HUES48 (cell line): ENCODE data around the gene PLPPR3.
A peak's percentile ranks its signal among the peaks of the same experiment; 100 is the strongest.
"Not testable (repeated sequence)": the region's sequence is repeated elsewhere in the genome, so short reads cannot be mapped to it uniquely, and the experiment has no call there.

ENCODE experiments used
- H3K27ac ChIP-seq: one replicate; pipeline ENCODE4 v1.7.0; 2013; ENCODE audit warnings: low read depth, low read length, inconsistent platforms
- H3K27me3 ChIP-seq: 2 replicates; pipeline ENCODE4 v1.6.1; 2013; ENCODE audit warnings: mild to moderate bottlenecking, low read length; ENCODE audit not compliant: control insufficient read depth, insufficient read depth
- H3K36me3 ChIP-seq: 2 replicates; pipeline ENCODE4 v1.6.1; 2013; ENCODE audit warnings: low read length; ENCODE audit not compliant: control insufficient read depth, insufficient read depth
- H3K4me1 ChIP-seq: 2 replicates; pipeline ENCODE4 v1.6.1; 2013; ENCODE audit warnings: mild to moderate bottlenecking, low read length; ENCODE audit not compliant: control insufficient read depth, insufficient read depth
- H3K4me3 ChIP-seq: 2 replicates; pipeline ENCODE4 v1.5.1; 2013; ENCODE audit warnings: mild to moderate bottlenecking, low read depth, low read length
- H3K9ac ChIP-seq: 2 replicates; pipeline ENCODE4 v1.6.1; 2013; ENCODE audit warnings: mild to moderate bottlenecking, low read depth, low read length, moderate library complexity
- H3K9me3 ChIP-seq: 2 replicates; pipeline ENCODE4 v1.6.1; 2013; ENCODE audit warnings: low read length; ENCODE audit not compliant: control insufficient read depth, insufficient read depth

Gene PLPPR3

GRCh38 chr19:853014-853585 is 31.3 kb upstream of the PLPPR3 start:
- Histone ChIP-seq H3K4me1 (no peaks in the 10 kb centered on the region), H3K36me3 (no peaks in the 10 kb centered on the region), H3K9ac (no peak overlapping the region), H3K27me3 (no peaks in the 10 kb centered on the region), H3K9me3 (no peaks in the 10 kb centered on the region), H3K4me3 (no peak overlapping the region), H3K27ac (no peak overlapping the region)

- no peak within 1 kb of the TSS for H3K27ac ChIP-seq
- no peak within 1 kb of the TSS for H3K4me3 ChIP-seq
- H3K27me3 ChIP-seq, result no peaks in the 10 kb centered on the region
- H3K9me3 ChIP-seq, result no peaks in the 10 kb centered on the region
- H3K9ac ChIP-seq, result no peak within 1 kb of the TSS
- no peaks in the 10 kb centered on the region for H3K36me3 ChIP-seq
- no peaks in the 10 kb centered on the region for H3K4me1 ChIP-seq
Measured at GRCh38 chr19:852136-853013, 30.6 kb upstream of the PLPPR3 start, which contains the start of gene ELANE. Gene ELANE (plus strand): TSS chr19:852303. CDS start chr19:852329, 26 bp downstream.

DNA sequence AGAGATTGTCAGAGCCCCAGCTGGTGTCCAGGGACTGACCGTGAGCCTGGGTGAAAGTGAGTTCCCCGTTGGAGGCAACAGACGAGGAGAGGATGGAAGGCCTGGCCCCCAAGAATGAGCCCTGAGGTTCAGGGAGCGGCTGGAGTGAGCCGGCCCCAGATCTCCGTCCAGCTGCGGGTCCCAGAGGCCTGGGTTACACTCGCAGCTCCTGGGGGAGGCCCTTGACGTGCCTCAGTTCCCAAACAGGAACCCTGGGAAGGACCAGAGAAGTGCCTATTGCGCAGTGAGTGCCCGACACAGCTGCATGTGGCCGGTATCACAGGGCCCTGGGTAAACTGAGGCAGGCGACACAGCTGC is 29.2 kb upstream of the PLPPR3 start:
- Histone ChIP-seq H3K27me3 (no peaks in the 10 kb centered on the region), H3K9ac (no peak overlapping the region), H3K27ac (no peak overlapping the region), H3K4me3 (no peak overlapping the region), H3K9me3 (no peaks in the 10 kb centered on the region), H3K36me3 (no peaks in the 10 kb centered on the region), H3K4me1 (no peaks in the 10 kb centered on the region)

DNA sequence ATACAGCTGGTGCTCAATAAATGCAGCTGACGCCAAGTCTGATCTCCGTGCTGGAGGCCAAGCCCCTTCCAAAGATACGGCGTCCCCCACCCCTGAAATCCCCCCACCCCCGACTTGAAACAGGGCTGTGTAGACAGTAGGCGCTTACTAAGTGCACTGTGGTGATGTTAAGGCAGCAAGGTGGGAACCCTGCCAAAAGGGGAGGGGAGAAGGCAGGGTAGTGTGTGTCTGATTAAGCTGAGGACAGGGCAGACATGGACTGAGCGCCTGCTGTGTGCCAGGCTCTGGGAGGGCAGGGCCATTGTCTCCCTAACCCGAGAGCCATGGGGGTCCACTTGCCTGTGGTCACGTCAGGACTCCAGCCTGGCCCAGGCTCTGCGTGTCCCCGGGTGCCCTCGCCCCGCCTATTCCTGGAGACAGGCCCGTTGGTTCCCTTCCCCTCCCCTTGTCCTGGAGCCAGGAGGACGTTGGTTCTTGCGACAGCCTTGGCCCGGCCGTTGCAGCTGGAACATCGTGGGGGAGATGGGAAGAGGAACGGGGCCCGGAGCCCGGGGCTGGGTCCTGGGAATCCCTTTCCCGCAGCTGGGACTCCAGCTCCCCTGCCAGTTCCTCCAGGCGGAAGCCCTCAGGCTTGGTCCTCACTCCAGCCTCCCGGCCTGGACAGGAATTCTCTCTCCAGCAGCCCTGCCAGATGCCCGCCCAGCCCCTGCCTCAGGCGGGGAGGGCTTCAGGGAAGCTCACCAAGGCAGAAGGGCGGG is 28.6 kb upstream of the PLPPR3 start:
- Histone ChIP-seq H3K4me3 (no peak overlapping the region), H3K4me1 (no peaks in the 10 kb centered on the region), H3K9me3 (no peaks in the 10 kb centered on the region), H3K27me3 (no peaks in the 10 kb centered on the region), H3K36me3 (no peaks in the 10 kb centered on the region), H3K9ac (no peak overlapping the region), H3K27ac (no peak overlapping the region)

- H3K36me3 ChIP-seq, H3K9me3 ChIP-seq, H3K4me1 ChIP-seq, H3K27ac ChIP-seq, H3K4me3 ChIP-seq, H3K27me3 ChIP-seq, H3K9ac ChIP-seq: not testable (repeated sequence)
Measured at GRCh38 chr19:849195-849594, 27.4 kb upstream of the PLPPR3 start.

DNA sequence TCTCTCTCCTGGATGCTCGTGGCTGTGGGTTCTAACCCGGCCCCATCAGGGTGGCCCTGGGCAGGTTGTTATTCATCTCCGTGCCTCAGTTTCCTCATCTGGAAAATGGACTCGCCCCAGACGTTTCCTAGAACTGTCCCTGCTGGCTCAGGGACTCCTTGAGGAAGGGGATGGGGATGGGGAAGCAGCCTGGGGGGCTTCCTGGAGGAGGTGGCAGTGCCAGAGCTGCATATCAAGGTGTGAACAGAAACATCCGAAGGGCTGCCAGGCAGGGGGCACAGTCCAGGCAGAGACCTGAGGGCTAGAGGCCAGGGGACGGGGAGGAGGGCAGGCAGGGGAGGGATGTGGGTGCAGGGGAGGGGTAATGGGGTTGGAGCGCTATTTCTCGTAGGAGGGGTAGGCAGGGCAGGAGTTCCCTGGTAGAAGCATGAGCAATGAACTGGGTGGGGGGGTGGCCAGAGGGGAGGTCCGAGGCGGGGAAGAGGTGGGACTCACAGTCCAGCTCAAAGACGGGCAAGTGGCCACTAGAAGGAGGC is 26.7 kb upstream of the PLPPR3 start:
- Histone ChIP-seq H3K4me3 (no peak overlapping the region), H3K27me3 (peaks cover 5% of the 10 kb centered on the region), H3K4me1 (no peaks in the 10 kb centered on the region), H3K27ac (no peak overlapping the region), H3K36me3 (no peaks in the 10 kb centered on the region), H3K9me3 (no peaks in the 10 kb centered on the region), H3K9ac (no peak overlapping the region)

DNA sequence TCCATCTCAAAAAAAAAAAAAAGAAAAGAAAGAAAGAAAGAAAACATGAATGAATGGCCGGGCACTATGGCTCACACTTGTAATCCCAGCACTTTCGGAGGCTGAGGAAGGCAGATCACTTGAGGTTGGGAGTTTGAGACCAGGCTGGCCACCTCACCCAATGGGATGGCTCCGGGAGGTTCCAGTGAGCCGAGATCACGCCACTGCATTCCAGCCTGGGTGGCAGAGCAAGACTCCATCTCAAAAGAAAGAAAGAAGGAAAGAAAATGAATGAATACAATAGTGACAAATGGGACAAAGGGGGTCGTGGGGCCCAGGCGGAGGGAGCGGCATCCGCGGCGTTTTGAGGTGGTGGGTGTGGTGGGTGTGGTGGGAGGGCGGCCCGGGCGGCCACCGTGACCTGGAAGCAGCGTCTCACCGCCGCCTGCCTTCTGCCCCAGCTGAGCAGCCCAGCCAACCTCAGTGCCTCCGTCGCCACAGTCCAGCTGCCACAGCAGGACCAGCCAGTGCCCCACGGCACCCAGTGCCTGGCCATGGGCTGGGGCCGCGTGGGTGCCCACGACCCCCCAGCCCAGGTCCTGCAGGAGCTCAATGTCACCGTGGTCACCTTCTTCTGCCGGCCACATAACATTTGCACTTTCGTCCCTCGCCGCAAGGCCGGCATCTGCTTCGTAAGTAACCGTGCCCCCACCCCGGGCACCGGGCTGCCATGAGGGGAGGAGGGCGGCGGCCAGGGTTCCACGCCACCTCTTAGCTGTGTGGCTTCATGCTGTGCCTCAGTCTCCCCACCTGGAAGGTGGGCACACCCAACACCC is 24.2 kb upstream of the PLPPR3 start:
- H3K27ac ChIP-seq, result no peak overlapping the region
- no peak overlapping the region for H3K9ac ChIP-seq
- H3K27me3 ChIP-seq, result peaks cover 15% of the 10 kb centered on the region

DNA sequence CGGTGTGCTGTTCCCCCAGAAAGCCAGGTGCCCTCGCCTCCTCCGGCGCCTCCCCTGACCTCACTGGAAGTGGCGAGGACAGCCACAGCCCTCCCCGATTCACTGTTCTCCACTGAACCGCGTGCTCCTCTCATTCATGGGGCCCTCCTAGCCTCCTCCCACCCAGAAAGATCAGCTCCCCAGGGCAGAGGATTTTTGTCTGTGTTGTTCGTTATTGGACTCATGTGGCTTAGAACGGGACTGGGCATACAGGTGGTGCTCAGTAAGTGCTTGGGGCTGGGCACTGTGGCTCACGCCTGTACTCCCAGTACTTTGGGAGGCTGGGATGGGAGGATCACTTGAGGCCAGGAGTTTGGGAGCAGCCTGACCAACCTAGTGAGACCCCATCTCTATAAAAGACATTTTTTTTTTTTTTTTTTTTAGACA is 22.8 kb upstream of the PLPPR3 start:
- Histone ChIP-seq H3K4me3 (no peak overlapping the region), H3K4me1 (no peaks in the 10 kb centered on the region), H3K9me3 (no peaks in the 10 kb centered on the region), H3K27ac (no peak overlapping the region), H3K36me3 (no peaks in the 10 kb centered on the region), H3K9ac (no peak overlapping the region), H3K27me3 (peaks cover 15% of the 10 kb centered on the region)

More for the DNA sequence above, 24.2 kb upstream of the PLPPR3 start:
- Histone ChIP-seq H3K36me3 (no peaks in the 10 kb centered on the region), H3K4me1 (no peaks in the 10 kb centered on the region), H3K4me3 (no peak overlapping the region), H3K9me3 (no peaks in the 10 kb centered on the region)

DNA sequence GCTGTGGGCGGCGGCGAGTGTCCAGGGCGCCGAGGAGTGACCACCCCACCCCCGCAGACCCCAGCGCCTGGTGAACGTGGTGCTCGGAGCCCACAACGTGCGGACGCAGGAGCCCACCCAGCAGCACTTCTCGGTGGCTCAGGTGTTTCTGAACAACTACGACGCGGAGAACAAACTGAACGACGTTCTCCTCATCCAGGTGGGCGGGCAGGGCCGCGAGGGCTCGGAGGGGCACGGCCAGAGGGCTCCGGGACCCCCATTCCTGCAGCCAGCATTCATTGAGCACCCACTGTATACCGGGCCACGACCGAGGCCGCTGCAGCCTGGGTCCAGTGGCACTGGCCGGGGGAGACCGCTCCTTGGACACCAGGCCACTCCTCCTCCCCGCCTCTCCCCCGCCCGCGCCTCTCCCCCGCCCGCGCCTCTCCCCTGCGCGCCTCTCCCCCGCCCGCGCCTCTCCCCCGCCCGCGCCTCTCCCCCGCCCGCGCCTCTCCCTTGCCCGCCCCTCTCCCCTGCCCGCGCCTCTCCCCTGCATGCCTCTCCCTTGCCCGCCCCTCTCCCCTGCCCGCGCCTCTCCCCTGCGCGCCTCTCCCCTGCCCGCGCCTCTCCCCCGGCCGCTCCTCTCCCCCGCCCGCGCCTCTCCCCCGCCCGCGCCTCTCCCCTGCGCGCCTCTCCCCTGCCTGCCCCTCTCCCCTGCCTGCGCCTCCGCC is 22.2 kb upstream of the PLPPR3 start:
- Histone ChIP-seq H3K9ac (no peak overlapping the region), H3K27ac (no peak overlapping the region), H3K9me3 (no peaks in the 10 kb centered on the region), H3K4me3 (peak overlapping the region; percentile 32; the same call in 1 of the 2 replicates), H3K36me3 (no peaks in the 10 kb centered on the region), H3K27me3 (peaks cover 15% of the 10 kb centered on the region), H3K4me1 (no peaks in the 10 kb centered on the region)
